Measurements from ENCODE around the gene MCCC2. TPM values are rescaled to one million over a fixed set of nuclear protein-coding genes. Genes with fewer than 3 reads are reported as not detected.

Gene MCCC2
- total RNA-seq, 1 experiment from 2014 or later = 47.2 TPM

DNA sequence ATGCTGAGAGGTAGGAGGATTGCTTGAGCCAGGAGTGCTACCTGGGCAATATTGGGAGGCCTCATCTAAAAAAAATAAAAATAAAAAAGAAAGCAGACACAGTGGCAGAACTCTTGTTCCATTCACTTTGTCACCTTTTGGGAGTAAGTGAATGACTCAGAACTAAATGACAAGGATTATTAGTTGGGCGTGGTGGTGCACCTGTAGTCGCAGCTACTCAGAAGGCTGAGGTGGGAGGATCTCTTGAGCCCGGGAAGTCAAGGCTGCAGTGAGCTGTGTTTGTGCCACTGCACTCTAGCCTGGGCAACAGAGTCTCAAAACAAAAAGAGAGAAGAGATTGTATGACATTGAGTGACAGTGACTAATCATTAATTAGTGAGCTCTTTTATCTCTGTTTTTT lies 34.1 kb downstream of the MCCC2 start:
- intact Hi-C loops (cut with micrococcal nuclease) = loop anchor here (5.0 kb wide), 1 partner anchor 51 kb away; no protein-coding TSS in a partner anchor
- no TSS peak for BruUV-seq (replicated peaks)
- no peaks in the 10 kb centered on the region for H3K27me3 ChIP-seq (ENCODE audit: insufficient read depth, low read length)
- ChIA-PET POLR2A (no interaction called here), CTCF (no interaction called here), RAD21 (ENCODE audit: low non-redundant PET in 1 of 2, low total read pairs in 2 of 2, uncharacterized antibody in 2 of 2, unreplicated experiment in 2 of 2) (no interaction called here)
- no peaks in the 10 kb centered on the region for H3K36me3 ChIP-seq (ENCODE audit: control insufficient read depth in 1 of 2, insufficient read depth in 2 of 2, low read length in 2 of 2)
- H3K79me2 ChIP-seq (ENCODE audit: insufficient read depth, low read length) = no peaks in the 10 kb centered on the region; the same call in 1 of the 2 replicates
- peaks cover 5 to 11% of the 10 kb centered on the region in 2 experiments; a peak in 2 of 4 replicates for H3K4me1 ChIP-seq (ENCODE audit: control insufficient read depth in 1 of 2, insufficient read depth in 2 of 2, low read length in 2 of 2)
- H3K4me3 ChIP-seq (replicated peaks in 1 of 2; ENCODE audit: low read depth in 1 of 2, low read length in 2 of 2) = no peak overlapping the region
- no peaks in the 10 kb centered on the region for H3K9me3 ChIP-seq (ENCODE audit: control insufficient read depth in 1 of 2, insufficient read depth in 1 of 2, low read depth in 1 of 2, low read length in 2 of 2)
- H4K20me1 ChIP-seq (ENCODE audit: insufficient read depth) = no peaks in the 10 kb centered on the region
- ATAC-seq (no peak), DNase-seq (ENCODE audit: low read depth, low spot score) (no peak)
- no peaks in the 10 kb centered on the region for H3K9me2 ChIP-seq (ENCODE audit: insufficient read depth)
- TF ChIP-seq JUND (IDR thresholded peaks at IDR 0.05) = no peak
- TF ChIP-seq, protein P1, sequence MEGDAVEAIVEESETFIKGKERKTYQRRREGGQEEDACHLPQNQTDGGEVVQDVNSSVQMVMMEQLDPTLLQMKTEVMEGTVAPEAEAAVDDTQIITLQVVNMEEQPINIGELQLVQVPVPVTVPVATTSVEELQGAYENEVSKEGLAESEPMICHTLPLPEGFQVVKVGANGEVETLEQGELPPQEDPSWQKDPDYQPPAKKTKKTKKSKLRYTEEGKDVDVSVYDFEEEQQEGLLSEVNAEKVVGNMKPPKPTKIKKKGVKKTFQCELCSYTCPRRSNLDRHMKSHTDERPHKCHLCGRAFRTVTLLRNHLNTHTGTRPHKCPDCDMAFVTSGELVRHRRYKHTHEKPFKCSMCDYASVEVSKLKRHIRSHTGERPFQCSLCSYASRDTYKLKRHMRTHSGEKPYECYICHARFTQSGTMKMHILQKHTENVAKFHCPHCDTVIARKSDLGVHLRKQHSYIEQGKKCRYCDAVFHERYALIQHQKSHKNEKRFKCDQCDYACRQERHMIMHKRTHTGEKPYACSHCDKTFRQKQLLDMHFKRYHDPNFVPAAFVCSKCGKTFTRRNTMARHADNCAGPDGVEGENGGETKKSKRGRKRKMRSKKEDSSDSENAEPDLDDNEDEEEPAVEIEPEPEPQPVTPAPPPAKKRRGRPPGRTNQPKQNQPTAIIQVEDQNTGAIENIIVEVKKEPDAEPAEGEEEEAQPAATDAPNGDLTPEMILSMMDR (IDR thresholded peaks at IDR 0.05 in 2 of 3, conservative IDR thresholded peaks at IDR 0.05 in 1 of 3; ENCODE audit: borderline replicate concordance in 1 of 3, insufficient read depth in 1 of 3, low read depth in 2 of 3, low read length in 2 of 3) = no peak
- no peak overlapping the region for H2AFZ ChIP-seq (ENCODE audit: low read depth, low read length, poor library complexity, severe bottlenecking)
- no peak overlapping the region for H3K27ac ChIP-seq (ENCODE audit: low read depth, low read length)
- H3K4me2 ChIP-seq (ENCODE audit: low read length) = peak overlapping the region; percentile 21; the same call in 1 of the 2 replicates
- no peak overlapping the region for H3K9ac ChIP-seq (ENCODE audit: low read length)

DNA sequence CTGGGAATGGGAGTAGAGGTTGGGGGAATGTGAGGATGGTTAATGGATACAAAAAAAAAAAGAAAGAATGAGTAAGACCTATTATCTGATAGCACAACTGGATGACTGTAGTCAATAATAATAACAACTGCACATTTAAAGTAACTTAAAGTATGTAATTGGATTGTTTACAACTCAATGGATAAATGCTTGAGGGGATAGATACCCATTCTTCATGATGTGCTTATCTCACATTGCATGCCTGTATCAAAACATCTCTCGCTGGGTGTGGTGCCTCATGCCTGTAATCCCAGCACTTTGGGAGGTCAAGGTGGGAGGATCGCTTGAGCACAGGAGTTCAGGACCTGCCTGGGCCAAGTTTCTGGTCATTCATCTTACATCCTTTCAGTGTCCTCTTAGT lies 34.6 kb downstream of the MCCC2 start:
- H3K27me3 ChIP-seq (ENCODE audit: insufficient read depth, low read length) = no peaks in the 10 kb centered on the region
- ChIA-PET POLR2A (no interaction called here), CTCF (interaction anchor here (1.5 kb wide), 1 partner anchor 20 kb away, joined by 3 read pairs; no protein-coding TSS in a partner anchor), RAD21 (ENCODE audit: low non-redundant PET in 1 of 2, low total read pairs in 2 of 2, uncharacterized antibody in 2 of 2, unreplicated experiment in 2 of 2) (no interaction called here)
- H3K9me2 ChIP-seq (ENCODE audit: insufficient read depth) = no peaks in the 10 kb centered on the region
- no peaks in the 10 kb centered on the region for H3K9me3 ChIP-seq (ENCODE audit: control insufficient read depth in 1 of 2, insufficient read depth in 1 of 2, low read depth in 1 of 2, low read length in 2 of 2)
- peaks cover 5 to 11% of the 10 kb centered on the region in 2 experiments; a peak in 2 of 4 replicates for H3K4me1 ChIP-seq (ENCODE audit: control insufficient read depth in 1 of 2, insufficient read depth in 2 of 2, low read length in 2 of 2)
- no peak overlapping the region for H3K9ac ChIP-seq (ENCODE audit: low read length)
- no TSS peak for BruUV-seq (replicated peaks)
- no peak overlapping the region for H3K4me3 ChIP-seq (replicated peaks in 1 of 2; ENCODE audit: low read depth in 1 of 2, low read length in 2 of 2)
- no peaks in the 10 kb centered on the region; the same call in 1 of the 2 replicates for H3K79me2 ChIP-seq (ENCODE audit: insufficient read depth, low read length)
- no peaks in the 10 kb centered on the region for H4K20me1 ChIP-seq (ENCODE audit: insufficient read depth)
- intact Hi-C loops (cut with micrococcal nuclease) = loop anchor here (5.0 kb wide), 1 partner anchor 51 kb away; no protein-coding TSS in a partner anchor
- DNase-seq (ENCODE audit: low read depth, low spot score) (no peak), ATAC-seq (no peak)
- no peak overlapping the region for H2AFZ ChIP-seq (ENCODE audit: low read depth, low read length, poor library complexity, severe bottlenecking)
- no peaks in the 10 kb centered on the region for H3K36me3 ChIP-seq (ENCODE audit: control insufficient read depth in 1 of 2, insufficient read depth in 2 of 2, low read length in 2 of 2)
- H3K27ac ChIP-seq (ENCODE audit: low read depth, low read length) = no peak overlapping the region
- H3K4me2 ChIP-seq (ENCODE audit: low read length) = no peak overlapping the region
- no peak for TF ChIP-seq RAD21 (IDR thresholded peaks at IDR 0.05; ENCODE audit: low read depth)
- TF ChIP-seq EZH2phosphoT487 (IDR thresholded peaks at IDR 0.05; ENCODE audit: borderline replicate concordance) = no peak
- no peak for TF ChIP-seq EGR1 (IDR thresholded peaks at IDR 0.05; ENCODE audit: low read depth)
- no peak for TF ChIP-seq CBX3 (IDR thresholded peaks at IDR 0.05; ENCODE audit: low read depth)
- TF ChIP-seq FOSL1 (IDR thresholded peaks at IDR 0.05; ENCODE audit: low read depth) = no peak
- TF ChIP-seq, protein P2, sequence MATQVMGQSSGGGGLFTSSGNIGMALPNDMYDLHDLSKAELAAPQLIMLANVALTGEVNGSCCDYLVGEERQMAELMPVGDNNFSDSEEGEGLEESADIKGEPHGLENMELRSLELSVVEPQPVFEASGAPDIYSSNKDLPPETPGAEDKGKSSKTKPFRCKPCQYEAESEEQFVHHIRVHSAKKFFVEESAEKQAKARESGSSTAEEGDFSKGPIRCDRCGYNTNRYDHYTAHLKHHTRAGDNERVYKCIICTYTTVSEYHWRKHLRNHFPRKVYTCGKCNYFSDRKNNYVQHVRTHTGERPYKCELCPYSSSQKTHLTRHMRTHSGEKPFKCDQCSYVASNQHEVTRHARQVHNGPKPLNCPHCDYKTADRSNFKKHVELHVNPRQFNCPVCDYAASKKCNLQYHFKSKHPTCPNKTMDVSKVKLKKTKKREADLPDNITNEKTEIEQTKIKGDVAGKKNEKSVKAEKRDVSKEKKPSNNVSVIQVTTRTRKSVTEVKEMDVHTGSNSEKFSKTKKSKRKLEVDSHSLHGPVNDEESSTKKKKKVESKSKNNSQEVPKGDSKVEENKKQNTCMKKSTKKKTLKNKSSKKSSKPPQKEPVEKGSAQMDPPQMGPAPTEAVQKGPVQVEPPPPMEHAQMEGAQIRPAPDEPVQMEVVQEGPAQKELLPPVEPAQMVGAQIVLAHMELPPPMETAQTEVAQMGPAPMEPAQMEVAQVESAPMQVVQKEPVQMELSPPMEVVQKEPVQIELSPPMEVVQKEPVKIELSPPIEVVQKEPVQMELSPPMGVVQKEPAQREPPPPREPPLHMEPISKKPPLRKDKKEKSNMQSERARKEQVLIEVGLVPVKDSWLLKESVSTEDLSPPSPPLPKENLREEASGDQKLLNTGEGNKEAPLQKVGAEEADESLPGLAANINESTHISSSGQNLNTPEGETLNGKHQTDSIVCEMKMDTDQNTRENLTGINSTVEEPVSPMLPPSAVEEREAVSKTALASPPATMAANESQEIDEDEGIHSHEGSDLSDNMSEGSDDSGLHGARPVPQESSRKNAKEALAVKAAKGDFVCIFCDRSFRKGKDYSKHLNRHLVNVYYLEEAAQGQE (IDR thresholded peaks at IDR 0.05; ENCODE audit: low read depth) = no peak
- TF ChIP-seq ZNF274 (IDR thresholded peaks at IDR 0.05; ENCODE audit: low read depth, low read length) = no peak
- TF ChIP-seq, protein P3, sequence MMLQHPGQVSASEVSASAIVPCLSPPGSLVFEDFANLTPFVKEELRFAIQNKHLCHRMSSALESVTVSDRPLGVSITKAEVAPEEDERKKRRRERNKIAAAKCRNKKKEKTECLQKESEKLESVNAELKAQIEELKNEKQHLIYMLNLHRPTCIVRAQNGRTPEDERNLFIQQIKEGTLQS (IDR thresholded peaks at IDR 0.05) = no peak
- TF ChIP-seq, protein P1 (IDR thresholded peaks at IDR 0.05 in 2 of 3, conservative IDR thresholded peaks at IDR 0.05 in 1 of 3; ENCODE audit: borderline replicate concordance in 1 of 3, insufficient read depth in 1 of 3, low read depth in 2 of 3, low read length in 2 of 3) = no peak
- TF ChIP-seq SIN3A (IDR thresholded peaks at IDR 0.05; ENCODE audit: low read depth) = no peak
- no peak for TF ChIP-seq POLR2A (IDR thresholded peaks at IDR 0.05; ENCODE audit: borderline replicate concordance, extremely low read depth, insufficient read depth, insufficient read length)
- TF ChIP-seq CEBPB (IDR thresholded peaks at IDR 0.05; ENCODE audit: low read depth) = no peak

All from HCT116 (cell line).